C4-2B (cell line): ENCODE measurements around the gene RGL4.

Experiments used
- ZFX ChIP-seq: fragments of 450-650 bp; IDR thresholded peaks from 2 replicates; pipeline ENCODE4 v1.6.1; 2017
- TF ChIP-seq, protein P1 (sequence below): fragments of 450-650 bp; conservative IDR thresholded peaks from 2 replicates; pipeline ENCODE4 v1.5.1; 2017; ENCODE audit warnings: mild to moderate bottlenecking

- TF ChIP-seq, protein P1, sequence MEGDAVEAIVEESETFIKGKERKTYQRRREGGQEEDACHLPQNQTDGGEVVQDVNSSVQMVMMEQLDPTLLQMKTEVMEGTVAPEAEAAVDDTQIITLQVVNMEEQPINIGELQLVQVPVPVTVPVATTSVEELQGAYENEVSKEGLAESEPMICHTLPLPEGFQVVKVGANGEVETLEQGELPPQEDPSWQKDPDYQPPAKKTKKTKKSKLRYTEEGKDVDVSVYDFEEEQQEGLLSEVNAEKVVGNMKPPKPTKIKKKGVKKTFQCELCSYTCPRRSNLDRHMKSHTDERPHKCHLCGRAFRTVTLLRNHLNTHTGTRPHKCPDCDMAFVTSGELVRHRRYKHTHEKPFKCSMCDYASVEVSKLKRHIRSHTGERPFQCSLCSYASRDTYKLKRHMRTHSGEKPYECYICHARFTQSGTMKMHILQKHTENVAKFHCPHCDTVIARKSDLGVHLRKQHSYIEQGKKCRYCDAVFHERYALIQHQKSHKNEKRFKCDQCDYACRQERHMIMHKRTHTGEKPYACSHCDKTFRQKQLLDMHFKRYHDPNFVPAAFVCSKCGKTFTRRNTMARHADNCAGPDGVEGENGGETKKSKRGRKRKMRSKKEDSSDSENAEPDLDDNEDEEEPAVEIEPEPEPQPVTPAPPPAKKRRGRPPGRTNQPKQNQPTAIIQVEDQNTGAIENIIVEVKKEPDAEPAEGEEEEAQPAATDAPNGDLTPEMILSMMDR = no peak
- no peak for TF ChIP-seq ZFX
Measured at GRCh38 chr22:23698094-23698493, 7.3 kb downstream of the RGL4 start.
